GM19193 (cell line): ENCODE data around the gene SLC34A2.

Experiments used
- POLR2A ChIP-seq: IDR thresholded peaks from 4 replicates; pipeline ENCODE4 v1.6.1; 2011; ENCODE audit not compliant: insufficient read depth, insufficient read length; ENCODE audit errors: extremely low read depth

Gene SLC34A2

GRCh38 chr4:25654971-25655963 lies at the start of gene SLC34A2:
SLC34A2 (plus strand) TSS chr4:25655851; CDS start chr4:25662501, 6,650 bp downstream.
- no peak for TF ChIP-seq POLR2A

GRCh38 chr4:25608644-25609043 lies 47.0 kb upstream of the SLC34A2 start:
- TF ChIP-seq POLR2A: no peak

GRCh38 chr4:25609976-25610375 lies 45.7 kb upstream of the SLC34A2 start:
- no peak for TF ChIP-seq POLR2A

- TF ChIP-seq POLR2A: no peak
These were observed 40.8 kb upstream of the SLC34A2 start for GRCh38 chr4:25614807-25615206.

GRCh38 chr4:25621027-25621930 lies 34.4 kb upstream of the SLC34A2 start:
- no peak for TF ChIP-seq POLR2A

GRCh38 chr4:25624616-25625015 lies 31.0 kb upstream of the SLC34A2 start:
- no peak for TF ChIP-seq POLR2A

- no peak for TF ChIP-seq POLR2A
These were observed 27.2 kb upstream of the SLC34A2 start for GRCh38 chr4:25628451-25628850.

- no peak for TF ChIP-seq POLR2A
These were observed 23.5 kb upstream of the SLC34A2 start for GRCh38 chr4:25632135-25632534.

- no peak for TF ChIP-seq POLR2A
These were observed 22.1 kb upstream of the SLC34A2 start for GRCh38 chr4:25633541-25633940.

GRCh38 chr4:25635501-25635900 lies 20.1 kb upstream of the SLC34A2 start:
- no peak for TF ChIP-seq POLR2A

- TF ChIP-seq POLR2A: no peak
These were observed 17.9 kb upstream of the SLC34A2 start for GRCh38 chr4:25637581-25638220.

- no peak for TF ChIP-seq POLR2A
These were observed 17.4 kb upstream of the SLC34A2 start for GRCh38 chr4:25638221-25638601.

- TF ChIP-seq POLR2A: no peak
These were observed 16.8 kb upstream of the SLC34A2 start for GRCh38 chr4:25638806-25639205.

- no peak for TF ChIP-seq POLR2A
These were observed 5.3 kb upstream of the SLC34A2 start for GRCh38 chr4:25650311-25650710.

- TF ChIP-seq POLR2A: no peak
These were observed 4.0 kb upstream of the SLC34A2 start for GRCh38 chr4:25651682-25652081.
